Psoas muscle (tissue), 8 donors: ENCODE results near the gene TMEM63B. TPM values are rescaled to one million over a fixed set of nuclear protein-coding genes. Genes with fewer than 3 reads are reported as not detected.
"Not testable (repeated sequence)": the region's sequence is repeated elsewhere in the genome, so short reads cannot be mapped to it uniquely, and the experiment has no call there.

ENCODE experiments used
- ATAC-seq, 4 donors: fragments of 200-7000 bp; cut with Tn5 transposase; one replicate each; pipeline ENCODE4 v1.9.1; 2020; ENCODE audit warnings: moderate library complexity in 3 of 4, mild to moderate bottlenecking in 2 of 4
- DNase-seq, 2 donors: peaks; one replicate each; pipeline ENCODE4 v3.0.0-alpha.2; 2020
- H3K27ac ChIP-seq: fragments of 200-600 bp; one replicate; pipeline ENCODE4 v1.8.0; 2022
- H3K27me3 ChIP-seq, 3 donors: fragments of 200-600 bp in 1 of 3; one replicate each; pipeline versions ENCODE4 v1.6.1 to v1.8.0; 2013 to 2022; ENCODE audit warnings: low read length in 2 of 3, mild to moderate bottlenecking in 2 of 3, moderate library complexity in 1 of 3; ENCODE audit not compliant: insufficient read depth in 3 of 3
- H3K36me3 ChIP-seq, 2 donors: fragments of 200-600 bp in 1 of 2; one replicate each; pipeline versions ENCODE4 v1.6.1 to v1.8.0; 2013 to 2022; ENCODE audit warnings: low read depth in 1 of 2, mild to moderate bottlenecking in 1 of 2, moderate library complexity in 1 of 2; ENCODE audit not compliant: insufficient read depth in 1 of 2
- H3K4me1 ChIP-seq: fragments of 200-600 bp; one replicate; pipeline ENCODE4 v1.8.0; 2022
- H3K4me3 ChIP-seq: fragments of 200-600 bp; one replicate; pipeline ENCODE4 v1.8.0; 2022; ENCODE audit warnings: mild to moderate bottlenecking
- H3K9me3 ChIP-seq: fragments of 200-600 bp; one replicate; pipeline ENCODE4 v1.8.0; 2022
- CTCF ChIP-seq: fragments of 200-600 bp; IDR thresholded peaks from one replicate; pipeline ENCODE4 v1.8.0; 2022; ENCODE audit warnings: antibody characterized with exemption
- WGBS, 3 donors: extraction: QIAGEN DNeasy Blood & Tissue Kit; methylation state at CpG; one replicate each; pipeline versions ENCODE4 v1.1.6 to v1.1.7; 2013; 5-methylcytosine and 5-hydroxymethylcytosine counted together
- intact Hi-C, 2 donors: fragments of 100-400 bp; cut with DNase I; formaldehyde crosslinking; loops; one replicate each; pipeline versions ENCODE4 v1.11.0 to v1.14.2; 2022
- polyA plus RNA-seq, 3 donors: library from polyadenylated mRNA; stranded (reverse); fragments of 200-250 nt; gene quantifications; one replicate each; pipeline ENCODE4 v1.2.3, GENCODE V29; 2013
- total RNA-seq, 4 donors: library from RNA; stranded (reverse); fragmentation: NEBNext Ultra II Directional in 2 of 4; extraction: Animal tissue kit (Norgen Biotek cat#: 25700) in 2 of 4; gene quantifications; one replicate each; pipeline versions ENCODE4 v1.2.1 to v1.2.4, GENCODE V29; 2021 to 2023
- donor health status: healthy with polysubstance abuse.
- donor health status: DM: no; HTN: no; CAD: no; lungs with moderate emphysema.
- donor health status: Bipolar disorder and iron deficiency.
- donor health status: healthy.
- donor health status: DM: yes; HTN: yes; CAD: no.
- donor health status: DM: no; HTN: no; CAD: no.
- donor health status: DM: no; HTN: no; CAD: no.
- donor health status: DM: yes; HTN: yes; CAD: no.

Gene TMEM63B
- total and polyA plus RNA-seq, 7 donors = 23.5 to 121 (median 38.4) TPM

DNA sequence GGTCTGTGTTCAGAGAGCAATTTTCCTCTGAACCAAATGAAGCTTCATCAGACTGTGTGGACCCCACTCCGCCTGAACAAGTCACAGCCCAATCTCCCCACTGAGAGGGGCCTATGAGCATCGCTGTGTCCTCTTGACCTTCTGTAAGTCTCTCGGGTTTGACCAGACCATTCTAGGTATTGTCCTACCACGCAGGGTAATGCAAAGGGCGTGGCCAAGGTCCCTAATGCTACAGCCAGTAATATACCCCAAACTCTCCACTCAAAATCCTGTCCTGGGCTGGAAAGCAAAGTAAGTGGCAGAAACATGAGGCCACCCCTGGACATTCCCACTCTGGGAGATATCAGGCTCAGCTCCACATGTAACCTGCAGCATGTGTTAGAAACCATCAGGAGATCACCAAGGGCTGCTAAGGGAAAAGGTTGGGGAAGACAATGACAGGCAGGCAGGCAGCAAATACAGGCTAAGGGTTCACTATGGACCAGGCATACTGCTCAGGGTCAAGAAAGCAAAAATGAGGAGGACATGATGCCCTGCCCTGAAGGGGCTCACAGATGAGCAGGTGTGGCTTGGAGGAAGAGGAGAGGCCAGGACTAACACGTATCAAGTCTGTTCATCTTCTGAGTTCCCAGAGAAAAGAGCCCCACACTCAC, 33.5 kb upstream of the TMEM63B start:
- no peaks in the 10 kb centered on the region for H3K27me3 ChIP-seq
- H3K36me3 ChIP-seq = peaks cover 0 to 18% of the 10 kb centered on the region in 2 donors
- no peak overlapping the region for H3K27ac ChIP-seq
- no peak overlapping the region for H3K4me3 ChIP-seq
- TF ChIP-seq CTCF = no peak
- 87 to 91% (median 90%) methylated on average over 6 of the region's 6 CpGs for WGBS, 3 donors
- H3K4me1 ChIP-seq = peaks cover 4% of the 10 kb centered on the region
- ATAC-seq = no peak
- intact Hi-C loops = loop anchor here in 1 of 2 donors (10.0 kb wide), 1 partner anchor 241 kb away; no protein-coding TSS in a partner anchor
- no peaks in the 10 kb centered on the region for H3K9me3 ChIP-seq
- no peak for DNase-seq

- intact Hi-C loops = loop anchor here in 1 of 2 donors (5.0 to 10.0 kb wide), 2 partner anchors 38 to 240 kb away; no protein-coding TSS in a partner anchor
- DNase-seq (no peak), ATAC-seq (no peak)
- 86 to 90% (median 88%) methylated on average over 10 of the region's 10 CpGs for WGBS, 3 donors
- H3K9me3 ChIP-seq = no peaks in the 10 kb centered on the region
- H3K4me1 ChIP-seq = peaks cover 4% of the 10 kb centered on the region
- no peak overlapping the region for H3K4me3 ChIP-seq
- no peak overlapping the region for H3K27ac ChIP-seq
- H3K27me3 ChIP-seq = no peaks in the 10 kb centered on the region
- H3K36me3 ChIP-seq = peaks cover 5 to 18% of the 10 kb centered on the region in 2 donors
- TF ChIP-seq CTCF = no peak
Observed at GRCh38 chr6:44094403-44095242, 32.7 kb upstream of the TMEM63B start.

DNA sequence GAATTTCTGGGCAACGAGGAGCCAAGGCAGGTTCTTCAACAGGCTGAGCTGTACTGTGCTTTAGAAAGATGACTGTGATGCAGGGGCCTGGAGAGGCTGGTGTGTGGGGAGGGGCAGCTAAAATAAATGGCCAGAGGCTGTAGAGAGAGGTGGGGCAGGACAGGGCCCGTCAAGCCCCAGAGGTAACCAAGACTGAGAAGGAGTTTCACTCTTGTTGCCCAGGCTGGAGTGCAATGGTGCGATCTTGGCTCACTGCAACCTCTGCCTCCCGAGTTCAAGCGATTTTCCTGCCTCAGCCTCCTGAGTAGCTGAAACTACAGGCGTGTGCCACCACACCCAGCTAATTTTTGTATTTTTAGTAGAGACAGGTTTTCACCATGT, 32.1 kb upstream of the TMEM63B start:
- not testable (repeated sequence) for H3K4me1 ChIP-seq, H3K4me3 ChIP-seq, H3K27ac ChIP-seq, DNase-seq, ATAC-seq, H3K27me3 ChIP-seq, H3K9me3 ChIP-seq
- 83 to 91% (median 86%) methylated on average over 5 to 6 of the region's 6 CpGs for WGBS, 3 donors
- peaks cover 6 to 21% of the 10 kb centered on the region in 2 donors for H3K36me3 ChIP-seq
- intact Hi-C loops = loop anchor here in 1 of 2 donors (5.0 to 10.0 kb wide), 2 partner anchors 37 to 240 kb away; no protein-coding TSS in a partner anchor

DNA sequence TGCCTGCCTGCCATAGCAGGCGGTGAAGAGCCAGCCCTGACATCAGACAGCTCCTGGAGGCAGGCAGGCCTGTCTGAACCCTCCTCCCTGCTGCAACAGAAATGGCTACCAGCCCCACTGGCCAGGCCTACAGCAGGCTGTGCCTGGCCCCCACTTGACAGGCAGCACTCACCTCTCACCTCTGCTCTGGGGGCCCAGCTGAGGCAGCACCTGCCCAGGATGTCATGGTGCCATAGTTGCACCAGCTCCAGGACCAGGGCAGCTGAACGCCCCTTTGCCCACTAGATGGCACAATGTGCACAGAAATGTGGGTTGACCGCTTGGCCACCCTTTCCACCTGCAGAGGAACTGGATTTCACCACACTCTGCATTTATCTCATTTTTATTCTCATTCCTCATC, 30.7 kb upstream of the TMEM63B start:
- Histone ChIP-seq H3K4me3 (no peak overlapping the region), H3K4me1 (peaks cover 4% of the 10 kb centered on the region), H3K27ac (peak overlapping the region; percentile 55), H3K9me3 (no peaks in the 10 kb centered on the region), H3K36me3 (peaks cover 6 to 30% of the 10 kb centered on the region in 2 donors), H3K27me3 (no peaks in the 10 kb centered on the region)
- peak; percentile 75 to 87 for DNase-seq
- intact Hi-C loops = loop anchor here (1.0 to 10.0 kb wide), 4 partner anchors 36 to 238 kb away; no protein-coding TSS in a partner anchor
- WGBS, 3 donors = 25 to 44% (median 27%) methylated on average over 3 of the region's 3 CpGs
- peak; percentile 85 to 91 (median 86) for ATAC-seq
- peak; percentile 79 for TF ChIP-seq CTCF

- Histone ChIP-seq H3K4me3 (no peak overlapping the region), H3K9me3 (no peaks in the 10 kb centered on the region), H3K36me3 (peaks cover 6 to 31% of the 10 kb centered on the region in 2 donors), H3K27ac (peak overlapping the region; percentile 37), H3K27me3 (no peaks in the 10 kb centered on the region), H3K4me1 (peaks cover 5% of the 10 kb centered on the region)
- 46 to 93% (median 67%) methylated on average over 2 of the region's 2 CpGs for WGBS, 3 donors
- no peak for TF ChIP-seq CTCF
- DNase-seq (no peak), ATAC-seq (no peak)
- intact Hi-C loops = loop anchor here (2.0 to 10.0 kb wide), 3 partner anchors 34 to 237 kb away; no protein-coding TSS in a partner anchor
Observed at GRCh38 chr6:44097782-44098317, 29.5 kb upstream of the TMEM63B start.
